HG02973 (cell line): ENCODE data around the gene AQP2.

ENCODE experiments used
- ATAC-seq: cut with Tn5 transposase; IDR thresholded peaks from one replicate; pipeline ENCODE4 v1.9.1; 2021; ENCODE audit warnings: moderate library complexity; ENCODE audit not compliant: unreplicated experiment

The AQP2 gene

DNA sequence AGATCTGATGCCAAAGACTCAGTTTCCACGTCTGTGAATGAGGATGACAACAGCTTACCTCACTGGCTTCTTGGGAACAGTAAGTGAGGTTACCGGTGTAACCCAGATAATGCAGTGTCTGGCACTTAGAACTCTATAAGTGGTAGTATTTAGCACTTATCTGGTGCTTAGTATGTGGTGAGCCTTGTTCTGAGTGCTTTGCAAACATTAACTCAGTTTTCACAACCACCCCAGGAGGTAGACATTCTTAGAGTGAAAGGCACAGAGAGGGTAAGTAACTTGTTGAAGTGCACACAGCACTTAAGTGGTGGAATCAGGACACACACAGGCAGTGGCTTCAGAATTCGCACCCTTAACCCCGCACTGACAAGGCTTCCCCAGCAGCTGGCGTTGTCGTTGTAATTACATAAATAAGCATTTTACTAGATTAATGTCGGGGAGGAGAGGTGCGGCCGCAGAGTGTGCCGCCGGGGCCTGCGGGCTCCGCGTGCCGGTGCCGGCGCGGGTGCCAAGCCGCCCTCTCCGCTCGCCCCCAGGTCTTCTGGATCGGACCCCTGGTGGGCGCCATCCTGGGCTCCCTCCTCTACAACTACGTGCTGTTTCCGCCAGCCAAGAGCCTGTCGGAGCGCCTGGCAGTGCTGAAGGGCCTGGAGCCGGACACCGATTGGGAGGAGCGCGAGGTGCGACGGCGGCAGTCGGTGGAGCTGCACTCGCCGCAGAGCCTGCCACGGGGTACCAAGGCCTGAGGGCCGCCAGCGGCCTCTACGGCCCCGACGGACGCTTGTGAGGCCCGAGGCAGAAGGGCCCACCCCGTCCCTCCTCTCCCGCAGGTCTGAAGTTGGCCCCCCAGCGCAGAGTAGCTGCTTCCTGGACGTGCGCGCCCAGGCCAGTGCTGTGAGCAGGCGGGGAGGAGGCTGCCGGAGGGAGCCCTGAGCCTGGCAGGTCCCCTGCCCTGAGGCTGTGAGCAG lies 4.6 kb downstream of the AQP2 start:
- no peak for ATAC-seq

GRCh38 chr12:49955899-49956662 lies 5.5 kb downstream of the AQP2 start:
- ATAC-seq: no peak

DNA sequence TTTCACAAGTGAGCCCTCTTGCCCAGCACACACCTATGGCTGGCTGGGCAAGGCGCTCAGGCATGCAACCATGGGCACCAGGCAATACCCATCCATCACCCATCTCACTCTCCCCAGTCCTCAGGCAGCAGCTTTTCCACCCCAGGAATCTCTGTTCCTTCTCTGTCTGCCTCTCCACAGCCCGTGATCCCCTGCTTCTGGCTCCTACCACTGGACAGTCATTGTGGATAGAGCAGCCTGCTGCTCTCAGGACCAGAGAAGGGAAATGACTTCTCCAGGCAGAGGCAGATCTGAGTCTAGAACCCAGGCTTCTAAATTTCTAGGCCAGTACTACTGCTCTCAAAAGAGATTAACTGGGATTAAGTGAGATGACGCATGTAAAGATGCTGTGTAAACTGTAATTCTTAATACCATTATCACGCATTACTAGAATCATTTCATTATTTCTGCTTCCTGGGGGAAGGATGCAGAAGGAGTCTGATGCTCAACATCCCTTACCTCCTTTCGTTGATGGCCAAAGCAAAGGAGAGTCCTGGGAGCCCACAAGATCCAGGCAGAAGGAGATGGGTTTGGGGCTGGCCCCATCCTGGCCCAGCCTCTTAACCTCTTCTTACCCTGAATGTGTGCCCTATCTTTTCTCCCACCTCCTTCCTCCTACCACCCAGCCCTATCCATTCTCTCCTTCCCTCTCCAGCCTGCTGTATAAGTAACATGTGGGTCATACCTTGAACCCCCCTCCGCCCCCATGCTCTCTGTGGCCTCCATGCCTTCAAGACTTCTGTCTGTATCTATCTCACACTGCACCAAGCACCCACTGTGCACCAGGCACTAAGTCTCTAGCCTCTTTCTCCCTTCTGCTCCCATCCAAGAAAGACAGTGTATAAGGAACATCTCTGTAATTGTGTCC lies 6.4 kb downstream of the AQP2 start:
- ATAC-seq: no peak

- ATAC-seq: no peak
These were observed 7.0 kb downstream of the AQP2 start for GRCh38 chr12:49957570-49957967.

DNA sequence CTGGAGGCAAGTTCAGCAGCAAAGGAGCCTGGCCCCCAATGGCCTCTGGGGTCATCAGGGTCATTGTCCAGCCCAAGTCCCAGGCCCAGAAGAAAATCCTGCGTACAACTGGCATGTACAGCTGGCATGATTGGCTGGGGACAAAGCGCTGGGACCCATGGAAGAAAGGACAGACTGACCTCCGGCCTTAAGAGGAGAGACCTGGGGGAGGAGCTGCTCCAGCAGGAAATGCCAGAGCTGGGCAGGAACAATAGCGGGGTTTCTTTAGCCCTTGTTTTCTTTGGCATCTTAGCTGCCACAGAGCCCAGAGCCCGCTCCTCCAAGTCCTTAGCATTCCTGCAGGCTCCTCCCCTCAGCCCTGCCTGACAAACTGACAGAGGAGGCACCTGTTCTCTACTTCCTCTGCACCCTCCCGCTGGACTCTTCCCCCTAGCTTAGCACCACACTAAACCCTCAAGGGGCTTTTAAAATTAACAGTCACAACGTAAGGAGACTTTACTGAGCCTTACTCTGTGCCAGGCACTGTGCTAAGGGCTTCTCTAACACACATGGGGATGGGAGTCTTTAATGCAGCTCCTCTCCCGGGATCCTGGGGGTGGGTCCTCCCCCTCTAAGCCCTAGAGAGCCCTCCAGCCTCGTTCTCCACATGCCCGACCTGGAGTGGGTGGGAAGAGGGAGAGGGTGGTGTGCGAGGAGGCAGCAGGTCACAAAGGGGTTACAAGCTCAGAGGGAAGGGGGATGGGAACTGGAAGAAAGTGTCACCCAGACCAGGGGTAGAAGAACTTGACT lies 9.3 kb downstream of the AQP2 start:
- ATAC-seq: no peak

DNA sequence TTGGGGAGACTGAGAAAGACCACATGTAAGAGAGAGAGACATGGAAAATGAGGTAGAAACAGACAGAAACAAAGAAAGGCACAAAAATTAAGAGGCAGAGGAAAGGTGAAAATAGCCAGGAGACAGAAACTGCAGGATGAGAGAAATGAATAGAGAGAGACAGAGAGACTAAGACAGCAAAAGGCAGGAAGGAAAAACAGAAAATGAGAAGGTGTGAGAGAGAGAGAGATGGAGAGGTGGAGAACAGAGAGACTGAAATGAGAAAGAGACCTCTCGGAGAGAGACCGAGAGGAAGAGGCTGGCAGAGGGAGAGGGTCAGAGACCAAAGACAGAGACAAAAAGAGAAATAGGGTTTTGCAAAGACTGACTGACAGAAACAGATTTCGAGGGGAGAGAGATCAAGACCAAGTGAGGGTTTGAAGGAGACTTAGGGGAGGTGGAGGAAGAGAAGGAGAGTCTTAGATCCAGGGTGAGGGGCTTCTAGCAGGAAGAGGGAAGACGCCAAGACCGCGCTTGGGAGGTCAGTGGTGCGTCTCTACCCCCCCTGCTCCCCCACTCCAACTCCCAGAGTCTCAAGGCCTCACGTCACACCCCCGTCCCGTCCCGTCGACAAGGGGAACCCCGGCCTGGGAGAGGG lies 10.1 kb downstream of the AQP2 start:
- no peak for ATAC-seq

GRCh38 chr12:49961111-49961922 lies 10.8 kb downstream of the AQP2 start, which contains the start of gene AQP5:
Gene AQP5, plus strand, starts transcription at chr12:49961872. Its CDS starts 146 bp downstream, at chr12:49962018.
- no peak for ATAC-seq

GRCh38 chr12:49961993-49962764 lies 11.6 kb downstream of the AQP2 start:
- ATAC-seq: no peak

DNA sequence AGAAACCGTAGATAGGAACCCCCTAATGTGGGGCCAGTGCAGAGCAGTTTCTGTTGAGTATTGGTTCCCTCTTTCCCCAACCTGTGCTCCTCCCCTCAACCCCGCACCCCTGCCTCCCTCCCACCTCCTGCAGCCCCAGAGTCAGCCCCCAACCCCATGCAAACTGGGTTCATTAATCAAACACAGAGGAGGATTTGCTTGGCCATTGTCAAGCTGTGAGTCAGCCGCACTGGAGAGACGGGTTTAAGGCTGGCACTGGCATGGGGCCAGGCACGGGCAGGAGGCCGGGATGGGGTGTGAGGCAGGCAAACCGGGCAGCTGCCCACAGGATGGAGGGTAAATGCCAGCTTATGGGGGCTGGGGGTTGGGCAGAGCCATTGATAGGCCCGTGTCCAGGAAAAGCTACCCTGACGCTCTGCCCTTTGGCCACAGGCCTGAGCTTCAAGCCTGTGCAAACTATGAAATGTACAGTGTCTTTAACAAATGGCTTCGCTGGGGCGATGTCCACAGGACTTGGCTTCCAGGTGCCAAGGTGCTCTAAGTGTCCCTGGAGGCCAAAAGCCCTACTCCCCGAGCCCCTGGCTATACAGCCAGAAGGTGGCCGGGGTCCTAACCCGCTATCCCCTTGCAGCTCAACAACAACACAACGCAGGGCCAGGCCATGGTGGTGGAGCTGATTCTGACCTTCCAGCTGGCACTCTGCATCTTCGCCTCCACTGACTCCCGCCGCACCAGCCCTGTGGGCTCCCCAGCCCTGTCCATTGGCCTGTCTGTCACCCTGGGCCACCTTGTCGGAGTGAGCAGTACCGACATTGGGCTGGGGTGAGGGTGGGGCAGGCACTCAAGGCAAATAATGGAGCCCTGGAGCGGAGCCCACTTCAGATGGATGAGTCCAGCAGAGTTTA lies 12.6 kb downstream of the AQP2 start:
- no peak for ATAC-seq

- ATAC-seq: no peak
These were observed 13.7 kb downstream of the AQP2 start for GRCh38 chr12:49963976-49964815.

DNA sequence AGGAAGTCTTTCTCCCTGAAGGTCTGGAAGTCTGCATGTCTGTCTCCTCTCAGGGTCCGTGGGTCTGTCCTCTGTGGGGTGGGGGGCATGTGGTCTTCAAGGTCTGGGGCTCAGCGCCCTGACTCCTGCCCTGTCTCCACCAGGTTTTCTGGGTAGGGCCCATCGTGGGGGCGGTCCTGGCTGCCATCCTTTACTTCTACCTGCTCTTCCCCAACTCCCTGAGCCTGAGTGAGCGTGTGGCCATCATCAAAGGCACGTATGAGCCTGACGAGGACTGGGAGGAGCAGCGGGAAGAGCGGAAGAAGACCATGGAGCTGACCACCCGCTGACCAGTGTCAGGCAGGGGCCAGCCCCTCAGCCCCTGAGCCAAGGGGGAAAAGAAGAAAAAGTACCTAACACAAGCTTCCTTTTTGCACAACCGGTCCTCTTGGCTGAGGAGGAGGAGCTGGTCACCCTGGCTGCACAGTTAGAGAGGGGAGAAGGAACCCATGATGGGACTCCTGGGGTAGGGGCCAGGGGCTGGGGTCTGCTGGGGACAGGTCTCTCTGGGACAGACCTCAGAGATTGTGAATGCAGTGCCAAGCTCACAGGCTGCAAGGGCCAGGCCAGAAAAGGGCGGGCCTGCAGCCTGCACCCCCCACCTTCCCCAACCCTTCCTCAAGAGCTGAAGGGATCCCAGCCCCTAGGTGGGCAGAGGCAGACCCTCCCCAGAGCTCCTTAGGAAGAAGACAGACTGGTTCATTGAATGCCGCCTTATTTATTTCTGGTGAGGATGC lies 14.5 kb downstream of the AQP2 start:
- ATAC-seq: no peak

DNA sequence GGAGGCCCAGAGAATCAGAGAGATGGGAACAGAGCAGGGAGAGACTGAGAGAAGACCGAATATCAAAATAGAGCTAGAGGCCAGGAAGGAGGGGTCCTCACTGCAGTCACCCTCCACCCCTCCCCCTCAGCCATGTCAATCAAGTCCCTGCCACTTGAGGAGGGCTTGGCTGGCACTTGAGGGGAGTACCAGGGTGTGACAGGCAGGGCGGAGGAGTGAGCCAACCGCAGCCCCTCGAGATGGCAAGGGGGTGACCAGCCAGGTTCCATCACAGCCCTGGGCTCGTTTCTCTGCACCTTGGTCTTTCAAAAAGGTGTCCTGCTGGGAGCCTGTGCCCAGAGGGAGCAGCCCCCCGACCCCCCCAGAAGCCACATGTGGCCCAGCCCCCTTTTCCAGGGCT lies 15.3 kb downstream of the AQP2 start:
- no peak for ATAC-seq

- no peak for ATAC-seq
These were observed 16.0 kb downstream of the AQP2 start for GRCh38 chr12:49966511-49967041.

- ATAC-seq: peak; percentile 45
These were observed 16.7 kb downstream of the AQP2 start for GRCh38 chr12:49967042-49967776.
